ENCODE data around the gene SERPINA12.

GRCh38 chr14:94470311-94470710 is 39.0 kb downstream of the SERPINA12 start:
- TF ChIP-seq CTCF (IDR thresholded peaks at IDR 0.05): no peak
- no peak for TF ChIP-seq POLR2A (IDR thresholded peaks at IDR 0.05)
- TF ChIP-seq POLR2AphosphoS5 (IDR thresholded peaks at IDR 0.05): no peak
